AG04449 (cell line): ENCODE data around the gene ERC2.

Source experiments
- CTCF ChIA-PET: fragments of 350-600 bp; formaldehyde crosslinking; extraction: SDS; loops from one replicate; lab custom pipeline; 2021; ENCODE audit warnings: antibody characterized with exemption; lab: Yijun Ruan, JAX
- POLR2A ChIA-PET: fragments of 400-600, 350-600 bp; formaldehyde crosslinking; extraction: SDS; loops from one replicate; lab custom pipeline; 2020; ENCODE audit warnings: antibody characterized with exemption, inconsistent platforms; lab: Yijun Ruan, JAX
- DNase-seq: peaks from one replicate; pipeline ENCODE4 v3.0.0-alpha.2; 2010; ENCODE audit warnings: low read depth, low spot score
- H3K4me3 ChIP-seq: 2 replicates; pipeline ENCODE4 v1.5.1; 2011; ENCODE audit warnings: low read depth, mild to moderate bottlenecking, control low read depth, low read length
- TF ChIP-seq, protein P1 (sequence below): IDR thresholded peaks from one replicate; pipeline ENCODE4 v1.5.1; 2011; ENCODE audit warnings: mild to moderate bottlenecking, moderate library complexity, low read length, control low read depth, inconsistent platforms; ENCODE audit not compliant: insufficient read depth; ENCODE audit errors: missing control alignments

ERC2 gene

DNA sequence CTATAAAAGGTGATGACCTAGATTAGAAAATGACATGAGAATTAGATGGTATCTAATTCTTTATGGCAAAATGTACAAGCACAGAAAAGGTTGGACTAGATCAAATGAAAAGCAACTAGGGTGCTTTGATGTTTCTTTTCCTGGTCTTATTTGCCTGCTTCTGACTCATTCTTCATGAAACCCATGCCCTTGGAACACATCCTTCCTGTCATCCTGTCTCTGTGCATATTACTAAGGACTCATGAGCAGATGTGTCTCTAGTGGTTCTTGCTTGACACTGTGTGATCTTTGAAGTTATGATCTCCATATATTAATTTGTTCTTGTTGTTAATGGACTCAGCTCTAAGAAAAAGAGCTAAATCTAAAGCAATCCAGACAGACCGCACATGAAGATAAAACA is 314.0 kb downstream of the ERC2 start:
- TF ChIP-seq, protein P1, sequence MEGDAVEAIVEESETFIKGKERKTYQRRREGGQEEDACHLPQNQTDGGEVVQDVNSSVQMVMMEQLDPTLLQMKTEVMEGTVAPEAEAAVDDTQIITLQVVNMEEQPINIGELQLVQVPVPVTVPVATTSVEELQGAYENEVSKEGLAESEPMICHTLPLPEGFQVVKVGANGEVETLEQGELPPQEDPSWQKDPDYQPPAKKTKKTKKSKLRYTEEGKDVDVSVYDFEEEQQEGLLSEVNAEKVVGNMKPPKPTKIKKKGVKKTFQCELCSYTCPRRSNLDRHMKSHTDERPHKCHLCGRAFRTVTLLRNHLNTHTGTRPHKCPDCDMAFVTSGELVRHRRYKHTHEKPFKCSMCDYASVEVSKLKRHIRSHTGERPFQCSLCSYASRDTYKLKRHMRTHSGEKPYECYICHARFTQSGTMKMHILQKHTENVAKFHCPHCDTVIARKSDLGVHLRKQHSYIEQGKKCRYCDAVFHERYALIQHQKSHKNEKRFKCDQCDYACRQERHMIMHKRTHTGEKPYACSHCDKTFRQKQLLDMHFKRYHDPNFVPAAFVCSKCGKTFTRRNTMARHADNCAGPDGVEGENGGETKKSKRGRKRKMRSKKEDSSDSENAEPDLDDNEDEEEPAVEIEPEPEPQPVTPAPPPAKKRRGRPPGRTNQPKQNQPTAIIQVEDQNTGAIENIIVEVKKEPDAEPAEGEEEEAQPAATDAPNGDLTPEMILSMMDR: no peak

DNA sequence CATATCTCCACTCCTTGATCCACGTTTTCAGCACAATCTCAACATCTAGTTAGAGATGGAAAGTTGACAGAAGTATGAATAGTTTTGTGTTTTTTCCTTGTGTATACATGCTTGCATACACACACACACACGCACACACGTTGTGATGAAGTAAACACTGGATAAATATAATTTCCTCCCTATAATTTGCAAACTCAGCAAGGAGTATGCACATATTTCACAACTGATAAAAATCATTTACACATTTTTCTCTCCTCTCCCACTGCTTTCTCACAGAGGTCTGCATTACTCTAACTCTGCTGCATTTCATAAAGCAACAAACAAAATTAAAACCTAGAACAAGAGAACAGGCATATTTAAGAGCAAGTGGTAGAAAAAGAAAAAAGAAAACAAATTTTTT is 320.9 kb downstream of the ERC2 start:
- ChIA-PET CTCF (no interaction called here), POLR2A (no interaction called here)
- no peak overlapping the region for H3K4me3 ChIP-seq
- TF ChIP-seq, protein P1: no peak
- DNase-seq: no peak

More for the DNA sequence above, 314.0 kb downstream of the ERC2 start:
- ChIA-PET POLR2A (no interaction called here), CTCF (no interaction called here)
- DNase-seq: no peak
- H3K4me3 ChIP-seq: no peak overlapping the region

DNA sequence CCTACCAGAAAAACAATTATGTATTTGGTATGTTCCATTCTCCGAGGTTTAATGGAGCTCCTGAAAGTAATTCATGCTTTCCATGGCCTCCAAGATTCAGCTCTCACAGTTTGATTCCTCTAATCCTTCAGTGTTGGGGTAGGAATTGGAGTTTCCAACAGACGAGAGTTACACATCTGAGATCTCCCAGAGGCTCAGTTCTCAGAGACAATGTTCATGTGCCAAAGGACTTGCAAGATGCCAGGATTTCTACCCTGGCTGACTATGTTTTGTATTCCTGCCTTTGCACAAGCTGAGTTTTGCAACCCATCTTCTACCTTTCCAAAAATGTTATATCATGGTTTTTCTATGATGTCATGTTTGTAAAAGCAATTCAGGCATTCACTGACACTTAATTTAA is 322.9 kb downstream of the ERC2 start:
- no peak overlapping the region for H3K4me3 ChIP-seq
- ChIA-PET POLR2A (no interaction called here), CTCF (interaction anchor here (0.6 kb wide), 1 partner anchor 106 kb away, joined by 3 read pairs; no protein-coding TSS in a partner anchor)
- no peak for DNase-seq
- TF ChIP-seq, protein P1: no peak

DNA sequence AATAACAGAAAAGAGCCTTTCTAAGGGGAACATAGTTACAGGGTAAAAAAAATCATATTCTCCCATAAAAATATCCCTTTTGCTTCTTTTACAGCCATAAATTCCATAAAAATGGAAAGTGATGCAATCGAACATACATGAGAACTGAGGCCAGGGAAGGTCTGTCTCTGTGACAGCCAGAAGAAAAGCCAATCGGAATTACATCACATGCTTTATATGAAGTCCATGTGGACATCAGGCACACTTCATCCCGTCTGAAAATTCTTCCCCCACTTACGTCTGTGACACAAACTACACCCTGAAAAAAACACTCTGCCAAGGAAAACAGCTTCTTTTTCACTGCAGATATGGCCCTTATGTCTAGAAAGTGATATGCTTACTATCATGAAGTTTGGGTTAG is 323.5 kb downstream of the ERC2 start:
- TF ChIP-seq, protein P1: no peak
- CTCF ChIA-PET: no interaction called here
- no peak overlapping the region for H3K4me3 ChIP-seq
- POLR2A ChIA-PET: no interaction called here
- no peak for DNase-seq

DNA sequence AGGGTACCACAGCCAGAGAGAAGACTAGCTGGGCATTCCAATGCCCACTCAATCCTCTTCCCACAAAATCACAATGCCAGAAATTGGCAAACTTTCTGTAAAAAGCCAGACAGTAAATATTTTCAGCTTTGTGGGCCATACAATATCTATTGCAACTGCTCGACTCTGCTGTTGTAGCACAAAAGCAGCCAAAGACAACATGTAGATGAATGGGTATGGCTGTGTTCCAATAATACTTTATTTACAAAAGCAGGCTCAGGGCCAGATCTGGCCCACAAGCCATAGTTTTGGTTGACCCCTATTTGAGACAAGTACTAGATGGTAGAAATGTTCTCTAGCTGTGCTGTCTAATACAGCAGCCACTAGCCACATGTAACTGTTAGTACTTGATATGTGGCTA is 330.9 kb downstream of the ERC2 start:
- TF ChIP-seq, protein P1: no peak
- CTCF ChIA-PET: no interaction called here
- no peak for DNase-seq
- no peak overlapping the region for H3K4me3 ChIP-seq
- POLR2A ChIA-PET: no interaction called here

DNA sequence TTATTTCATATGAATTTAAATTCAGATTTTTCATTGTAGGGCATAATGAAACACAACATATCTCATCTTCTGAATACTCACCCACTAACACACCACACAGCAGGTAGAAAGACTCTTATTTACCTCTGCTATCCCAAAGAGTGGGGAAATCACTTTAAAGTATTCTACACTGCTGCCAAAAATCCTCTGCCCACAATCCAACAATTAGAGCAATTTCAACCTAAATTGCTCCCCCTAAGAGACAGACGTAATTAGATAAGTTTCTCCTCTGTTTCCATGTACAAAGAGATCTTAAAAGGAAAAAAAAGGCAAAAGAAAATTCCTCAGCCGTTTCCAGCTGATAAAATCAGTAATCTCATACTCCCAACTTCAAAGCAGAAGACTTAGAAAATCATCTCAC is 331.8 kb downstream of the ERC2 start:
- POLR2A ChIA-PET: no interaction called here
- DNase-seq: no peak
- no peak overlapping the region for H3K4me3 ChIP-seq
- CTCF ChIA-PET: no interaction called here
- TF ChIP-seq, protein P1: no peak

DNA sequence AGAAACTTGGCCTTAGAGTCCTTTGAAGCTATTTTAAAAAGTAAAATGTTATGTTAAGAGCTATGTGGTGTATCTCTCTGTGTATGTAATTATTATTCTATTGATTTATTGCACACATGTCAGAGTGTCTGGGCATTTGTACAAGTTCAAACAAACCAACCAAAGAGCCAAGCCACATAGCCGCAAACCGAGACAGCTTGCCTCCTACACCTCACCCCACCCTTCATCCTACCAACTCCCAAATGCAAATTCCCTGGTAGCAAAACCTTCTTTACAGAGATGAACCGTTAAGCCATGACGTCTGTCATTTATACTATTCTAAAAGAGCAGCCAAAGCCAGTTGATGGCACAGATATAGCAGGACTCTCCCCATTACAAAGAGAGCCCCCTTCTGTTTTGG is 332.3 kb downstream of the ERC2 start:
- POLR2A ChIA-PET: no interaction called here

More for the DNA sequence above, 332.3 kb downstream of the ERC2 start:
- CTCF ChIA-PET: no interaction called here
- DNase-seq: no peak
- TF ChIP-seq, protein P1: no peak
- H3K4me3 ChIP-seq: no peak overlapping the region
